Esophagus mucosa (tissue), 1 donor: ENCODE measurements around the gene PDIA5. TPM values are rescaled to one million over a fixed set of nuclear protein-coding genes. Genes with fewer than 3 reads are reported as not detected.

ENCODE experiments used
- ATAC-seq: fragments of 200-7000 bp; cut with Tn5 transposase; one replicate; pipeline ENCODE4 v1.9.1; 2020
- total RNA-seq: library from RNA; stranded (reverse); gene quantifications from one replicate; pipeline ENCODE4 v1.2.4, GENCODE V29; 2023
- donor health status: DM: yes; HTN: yes; CAD: no.

The PDIA5 gene
- total RNA-seq, 1 donor from 2014 or later = 6.7 TPM

- no peak for ATAC-seq
Measured at GRCh38 chr3:123120573-123120972, 53.7 kb downstream of the PDIA5 start.

DNA sequence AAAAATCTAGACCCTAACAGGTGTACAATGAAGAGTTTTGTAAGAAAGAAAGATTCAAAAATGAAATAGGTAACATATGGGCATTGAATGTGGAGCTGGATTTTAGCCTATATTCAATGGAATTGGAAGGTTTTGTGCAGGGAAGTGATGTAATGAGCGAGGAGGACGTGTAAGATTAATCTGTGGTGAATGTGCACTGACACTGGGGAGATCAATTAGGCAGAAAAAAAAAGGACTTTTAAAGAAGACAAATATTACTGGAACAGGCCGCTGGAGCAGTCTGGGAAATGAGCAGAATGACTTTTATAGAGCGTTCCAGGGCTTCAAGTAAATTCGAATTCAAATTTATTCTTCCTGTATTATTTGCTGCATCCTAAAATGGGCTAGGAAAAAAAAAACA is 55.2 kb downstream of the PDIA5 start:
- ATAC-seq = no peak

GRCh38 chr3:123122525-123123315 is 55.9 kb downstream of the PDIA5 start:
- no peak for ATAC-seq

DNA sequence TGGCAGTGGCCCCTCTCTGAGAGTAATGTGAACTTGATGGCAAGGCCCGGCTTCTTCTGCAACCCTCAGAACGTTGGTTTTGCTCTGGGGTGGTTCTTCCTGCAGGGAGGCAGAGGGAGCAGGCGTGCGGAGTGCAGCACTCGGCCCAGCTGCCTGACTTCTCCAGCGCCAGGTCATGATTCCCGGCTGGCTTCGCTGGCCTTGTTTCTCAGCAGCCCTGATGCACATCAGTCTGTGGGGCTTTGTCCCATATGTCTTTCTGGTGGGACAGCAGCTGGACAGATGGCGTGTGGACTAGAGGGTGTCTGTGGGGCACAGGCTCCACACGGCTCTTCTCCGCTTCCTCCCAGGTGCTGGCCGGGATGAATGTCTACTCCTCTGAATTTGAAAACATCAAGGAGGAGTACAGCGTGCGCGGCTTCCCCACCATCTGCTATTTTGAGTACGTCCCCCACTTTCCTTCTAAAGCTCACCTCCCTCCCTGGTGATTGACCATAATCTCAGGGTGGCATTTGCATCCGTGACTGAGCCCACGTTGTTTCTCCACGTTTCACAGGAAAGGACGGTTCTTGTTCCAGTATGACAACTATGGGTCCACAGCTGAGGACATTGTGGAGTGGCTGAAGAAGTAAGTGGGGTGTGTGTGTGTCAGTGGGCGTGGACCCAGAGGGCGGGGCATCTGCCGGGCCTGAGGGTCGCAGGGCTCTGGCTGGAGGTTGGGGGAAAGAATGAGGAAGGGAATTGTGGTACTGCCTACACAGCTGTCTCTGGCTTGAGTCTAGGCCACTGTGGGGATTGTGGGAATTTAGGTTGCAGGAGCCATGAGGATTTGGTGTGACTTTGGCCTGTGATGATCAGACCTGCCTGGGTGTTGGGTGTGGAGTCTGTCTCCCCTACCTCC is 57.1 kb downstream of the PDIA5 start:
- ATAC-seq = no peak

DNA sequence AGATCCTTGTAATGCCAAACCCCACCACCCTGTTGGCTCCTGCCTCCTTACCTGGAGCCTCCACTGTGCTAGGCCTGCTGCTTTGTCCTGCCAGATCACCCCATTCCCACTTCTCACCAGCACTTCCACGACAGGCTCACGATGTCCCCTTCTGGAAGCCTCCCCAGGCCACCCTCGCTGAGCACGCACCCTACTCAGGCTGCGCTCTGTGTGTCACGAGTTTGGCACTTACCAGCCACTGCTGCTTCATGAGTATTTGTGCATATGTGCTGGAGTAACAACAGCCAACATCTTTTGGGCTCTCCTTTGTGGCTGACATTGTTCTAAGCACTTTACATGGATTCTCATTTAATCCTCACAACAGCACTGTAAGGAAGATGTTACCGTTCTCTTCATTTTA is 58.1 kb downstream of the PDIA5 start:
- no peak for ATAC-seq

DNA sequence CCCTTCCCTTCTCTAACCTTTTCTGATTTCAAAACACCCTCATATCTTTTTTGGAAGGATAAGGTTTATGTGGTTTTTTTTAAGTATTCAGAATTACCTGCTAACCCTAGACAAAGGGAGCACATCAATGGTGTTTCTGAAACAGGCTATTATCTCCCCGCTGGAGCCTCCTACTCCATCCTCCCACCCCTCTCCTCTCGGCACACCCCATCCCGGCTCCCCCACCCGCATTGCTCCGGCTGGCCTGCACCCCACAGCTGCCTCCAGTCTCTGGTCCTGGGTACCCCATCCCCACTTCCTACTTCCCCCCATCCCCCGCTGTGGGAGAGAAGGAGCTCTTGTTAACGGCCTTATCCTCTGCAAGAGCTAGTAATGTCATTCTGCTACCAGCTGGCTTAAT is 59.2 kb downstream of the PDIA5 start:
- ATAC-seq = no peak

DNA sequence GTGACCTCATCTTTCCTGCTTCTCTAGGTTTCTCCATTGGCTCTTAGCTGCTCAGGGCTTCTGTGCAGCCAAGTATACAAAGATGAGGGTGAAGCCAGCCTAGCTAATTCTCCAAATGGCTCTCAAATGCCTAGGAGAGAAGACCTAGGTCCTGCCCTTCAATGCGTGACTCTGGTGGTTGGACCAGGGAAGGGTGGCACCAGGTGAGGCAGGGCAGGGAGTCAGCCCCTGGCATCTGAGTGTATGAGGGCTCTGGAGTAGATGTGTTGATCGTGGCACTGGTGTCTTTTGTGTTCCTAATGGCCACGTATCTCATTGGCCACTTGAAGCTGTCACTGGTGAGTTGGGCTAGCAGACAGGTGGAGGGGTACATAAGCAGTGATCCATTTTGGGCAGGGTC is 59.8 kb downstream of the PDIA5 start:
- ATAC-seq = no peak

- no peak for ATAC-seq
Measured at GRCh38 chr3:123129092-123129491, 62.3 kb downstream of the PDIA5 start.

DNA sequence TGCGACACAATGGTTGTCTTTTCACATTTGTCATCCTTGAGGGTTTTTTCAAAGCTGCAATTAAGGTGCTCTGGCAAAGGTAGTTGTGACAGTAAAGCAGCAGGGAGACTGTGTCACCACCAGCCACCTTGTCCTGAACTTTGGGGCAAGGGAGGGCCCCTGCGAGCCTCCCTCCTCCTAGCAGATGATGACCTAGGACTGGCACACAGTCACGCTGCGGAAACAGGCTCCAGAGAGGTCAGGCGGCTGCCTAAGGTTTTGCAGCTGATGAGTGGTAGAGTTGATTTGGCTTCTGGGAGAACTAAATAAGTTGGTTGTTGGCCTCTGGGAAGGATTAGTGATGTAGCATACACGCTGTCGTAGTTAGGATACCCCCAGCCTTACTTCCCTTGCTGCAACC is 62.7 kb downstream of the PDIA5 start:
- no peak for ATAC-seq

DNA sequence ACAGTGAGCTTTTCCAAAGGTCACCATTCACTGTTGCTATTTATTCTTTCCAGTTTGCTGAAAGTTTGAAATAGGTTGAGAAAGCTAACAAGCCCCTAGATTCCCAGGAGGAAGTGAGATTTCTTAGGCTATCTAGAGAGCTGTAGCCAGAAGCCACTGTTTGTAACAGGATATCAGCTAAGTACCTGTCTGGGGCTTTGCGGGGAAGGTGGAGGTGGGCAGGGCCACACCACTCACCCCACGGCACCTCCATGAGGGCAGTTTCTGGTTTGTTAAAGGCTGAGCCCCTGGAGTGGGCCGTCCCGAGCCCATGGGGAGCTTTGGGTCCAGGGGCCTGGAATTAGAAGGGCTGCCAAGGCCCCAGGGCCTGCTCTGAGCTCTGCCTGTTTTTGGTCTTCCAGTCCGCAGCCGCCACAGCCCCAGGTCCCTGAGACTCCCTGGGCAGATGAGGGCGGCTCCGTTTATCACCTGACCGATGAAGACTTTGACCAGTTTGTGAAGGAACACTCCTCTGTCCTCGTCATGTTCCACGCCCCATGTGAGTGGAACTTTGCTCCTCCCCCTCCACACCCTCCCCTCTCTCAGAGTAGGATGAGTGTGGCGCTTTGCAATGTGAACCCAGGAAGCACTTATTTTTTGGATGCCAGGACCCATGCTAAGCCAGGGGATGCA is 63.4 kb downstream of the PDIA5 start:
- peak; percentile 19 for ATAC-seq

- ATAC-seq = no peak
Measured at GRCh38 chr3:123134671-123135070, 67.8 kb downstream of the PDIA5 start.

DNA sequence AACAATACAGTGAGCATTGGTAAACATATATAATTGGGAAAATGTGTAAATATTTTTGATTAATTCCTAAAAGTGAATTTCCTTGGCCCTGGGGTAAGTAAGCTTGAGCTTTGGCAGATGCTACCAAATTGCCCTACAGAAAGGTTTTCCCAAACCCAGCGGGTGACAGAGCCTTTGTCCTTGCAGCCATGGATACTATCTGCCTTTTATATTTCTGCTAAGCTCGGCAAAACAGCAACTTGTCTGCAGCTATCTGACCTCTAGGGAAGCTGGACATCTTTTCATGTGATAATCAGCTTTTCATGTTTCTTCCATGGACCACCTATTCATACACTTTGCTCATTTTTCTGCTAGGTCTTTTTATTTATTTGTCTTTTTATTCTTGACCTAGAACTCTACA is 70.2 kb downstream of the PDIA5 start:
- no peak for ATAC-seq

DNA sequence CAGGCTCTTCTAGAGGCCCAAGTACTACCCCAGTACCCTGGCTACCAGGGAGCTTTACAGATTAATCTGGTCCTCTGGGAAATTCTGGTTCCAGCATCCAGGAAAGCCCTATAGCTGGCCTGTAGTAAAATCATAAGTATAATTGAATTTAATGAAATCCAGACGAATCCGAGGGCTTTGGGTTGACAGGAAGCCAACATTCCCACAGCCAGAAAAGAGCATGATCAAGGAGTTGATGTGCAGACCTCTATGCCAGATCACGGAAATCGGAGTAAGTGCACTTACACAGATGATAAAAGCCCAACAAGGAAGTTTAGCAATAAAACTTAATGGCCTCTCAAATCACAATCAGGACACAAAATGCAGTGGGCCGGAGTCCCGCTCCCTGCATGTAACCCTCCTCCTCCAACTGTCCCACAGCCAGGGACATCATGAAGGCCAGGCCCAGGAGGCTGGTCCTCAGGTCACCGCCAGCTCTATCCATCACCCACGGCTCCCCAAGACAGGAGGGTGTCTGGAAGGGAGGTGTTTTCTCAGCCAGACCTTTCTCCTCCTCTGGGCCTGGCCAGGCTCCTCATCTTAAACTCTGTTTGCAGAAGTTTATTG is 72.1 kb downstream of the PDIA5 start:
- ATAC-seq = no peak

DNA sequence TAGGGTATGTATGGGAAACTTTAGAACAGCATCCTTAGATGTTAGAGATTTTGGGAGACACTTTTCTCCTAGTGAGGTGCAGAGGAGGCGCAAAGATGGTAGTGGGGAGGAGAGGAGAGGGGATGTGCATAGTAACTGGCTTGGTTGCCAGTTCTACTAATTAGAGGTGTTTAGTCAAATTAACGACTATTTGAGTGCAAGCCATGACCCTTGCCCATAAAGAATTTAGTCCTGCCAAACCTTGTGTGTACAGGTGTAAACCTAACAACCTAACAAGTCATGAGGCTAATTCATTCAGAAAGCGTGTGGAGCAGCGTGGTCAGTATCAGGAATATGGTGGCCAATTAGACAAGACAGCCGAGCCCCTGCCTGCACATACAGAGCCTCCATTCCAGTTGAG is 72.7 kb downstream of the PDIA5 start:
- ATAC-seq = no peak

GRCh38 chr3:123140550-123140949 is 73.7 kb downstream of the PDIA5 start:
- ATAC-seq = no peak

- ATAC-seq = no peak
Measured at GRCh38 chr3:123141276-123141675, 74.5 kb downstream of the PDIA5 start.

- peak; percentile 45 for ATAC-seq
Measured at GRCh38 chr3:123143669-123144411, 77.0 kb downstream of the PDIA5 start.

DNA sequence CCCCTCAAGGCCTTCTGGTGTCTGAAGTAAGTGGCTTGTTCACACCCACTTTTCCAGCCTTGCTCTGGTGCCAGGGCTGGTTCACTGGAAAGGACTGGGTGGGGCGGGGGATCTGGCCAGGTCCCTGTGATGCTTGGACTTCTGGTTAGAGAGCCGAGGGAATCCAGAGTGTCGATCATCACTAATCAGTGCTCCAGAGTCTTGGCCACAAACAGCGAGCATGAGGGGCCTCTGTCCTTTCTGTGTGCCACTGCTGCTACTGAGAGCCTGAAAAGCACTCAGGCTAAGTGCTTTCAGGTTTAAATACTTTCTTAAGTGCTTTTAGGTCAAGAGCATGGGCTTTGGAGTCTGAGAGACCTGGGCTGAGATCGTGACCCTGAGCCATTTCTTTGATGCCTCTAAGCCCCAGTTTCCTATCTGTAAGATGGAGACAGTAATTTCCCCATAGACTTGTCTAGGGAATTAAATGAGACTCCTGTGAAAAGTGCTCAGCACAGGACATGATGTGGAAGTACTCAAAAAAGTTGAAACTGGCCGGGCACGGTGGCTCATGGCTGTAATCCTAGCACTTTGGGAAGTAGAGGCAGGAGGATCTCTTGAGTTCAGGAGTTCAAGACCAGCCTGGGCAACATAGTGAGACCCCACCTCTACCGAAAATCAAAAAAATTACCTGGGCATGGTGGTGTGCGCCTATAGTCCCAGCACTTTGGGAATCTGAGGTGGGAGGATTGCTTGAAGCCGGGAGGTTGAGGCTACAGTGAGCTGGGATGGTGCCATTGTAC is 81.1 kb downstream of the PDIA5 start:
- ATAC-seq = no peak

- peak; percentile 29 for ATAC-seq
Measured at GRCh38 chr3:123148772-123149171, 81.9 kb downstream of the PDIA5 start.

GRCh38 chr3:123149525-123149924 is 82.7 kb downstream of the PDIA5 start:
- no peak for ATAC-seq
